Bladder microvascular endothelial cell (primary cell): ENCODE measurements around the gene SIGLEC5. TPM values are rescaled to one million over a fixed set of nuclear protein-coding genes. Genes with fewer than 3 reads are reported as not detected.

Experiments used
- total RNA-seq: library from RNA; depleted of rRNA; stranded (reverse); fragments of >200 nt; gene quantifications from 2 replicates; pipeline ENCODE4 v1.2.3, GENCODE V29; 2014

The SIGLEC5 gene, protein sequence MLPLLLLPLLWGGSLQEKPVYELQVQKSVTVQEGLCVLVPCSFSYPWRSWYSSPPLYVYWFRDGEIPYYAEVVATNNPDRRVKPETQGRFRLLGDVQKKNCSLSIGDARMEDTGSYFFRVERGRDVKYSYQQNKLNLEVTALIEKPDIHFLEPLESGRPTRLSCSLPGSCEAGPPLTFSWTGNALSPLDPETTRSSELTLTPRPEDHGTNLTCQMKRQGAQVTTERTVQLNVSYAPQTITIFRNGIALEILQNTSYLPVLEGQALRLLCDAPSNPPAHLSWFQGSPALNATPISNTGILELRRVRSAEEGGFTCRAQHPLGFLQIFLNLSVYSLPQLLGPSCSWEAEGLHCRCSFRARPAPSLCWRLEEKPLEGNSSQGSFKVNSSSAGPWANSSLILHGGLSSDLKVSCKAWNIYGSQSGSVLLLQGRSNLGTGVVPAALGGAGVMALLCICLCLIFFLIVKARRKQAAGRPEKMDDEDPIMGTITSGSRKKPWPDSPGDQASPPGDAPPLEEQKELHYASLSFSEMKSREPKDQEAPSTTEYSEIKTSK
- not detected in 2 replicates for total RNA-seq

DNA sequence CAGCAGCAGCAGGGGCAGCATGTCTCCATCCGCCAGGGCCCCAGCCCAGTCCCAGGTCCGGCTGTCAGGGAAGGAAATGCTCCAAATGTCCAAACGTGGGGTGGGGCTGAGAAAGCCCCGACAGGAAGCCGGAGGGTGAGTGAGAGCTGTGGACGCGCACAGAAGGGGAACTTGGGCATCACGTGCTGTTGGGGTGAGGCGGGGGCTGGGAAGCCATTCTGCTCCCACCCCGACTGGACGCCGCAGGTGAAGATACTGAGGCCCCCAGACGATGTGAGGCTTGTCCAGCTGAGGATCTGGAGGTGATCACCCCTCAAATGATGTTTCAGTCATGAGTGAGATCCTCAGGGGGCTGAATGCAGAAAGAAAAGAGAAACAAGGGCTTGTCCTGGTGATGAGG, at the start of gene SIGLEC5:
TSS of gene SIGLEC5 (minus strand) at position 87 of the 400 bp plus-strand sequence. CDS start at position 21, 66 bp downstream.

DNA sequence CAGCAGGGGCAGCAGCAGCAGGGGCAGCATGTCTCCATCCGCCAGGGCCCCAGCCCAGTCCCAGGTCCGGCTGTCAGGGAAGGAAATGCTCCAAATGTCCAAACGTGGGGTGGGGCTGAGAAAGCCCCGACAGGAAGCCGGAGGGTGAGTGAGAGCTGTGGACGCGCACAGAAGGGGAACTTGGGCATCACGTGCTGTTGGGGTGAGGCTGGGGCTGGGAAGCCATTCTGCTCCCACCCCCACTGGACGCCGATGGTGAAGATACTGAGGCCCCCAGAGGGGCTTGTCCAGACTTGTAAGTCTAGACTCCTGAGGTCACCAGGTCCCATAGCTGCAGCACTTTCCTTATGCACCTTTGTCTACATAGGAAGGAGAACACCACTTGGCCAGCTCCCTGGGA, 16.5 kb upstream of the SIGLEC5 start, which contains the start of gene SIGLEC14:
TSS of gene SIGLEC14 (minus strand) at position 96 of the 400 bp plus-strand sequence. CDS start at position 30, 66 bp downstream.

DNA sequence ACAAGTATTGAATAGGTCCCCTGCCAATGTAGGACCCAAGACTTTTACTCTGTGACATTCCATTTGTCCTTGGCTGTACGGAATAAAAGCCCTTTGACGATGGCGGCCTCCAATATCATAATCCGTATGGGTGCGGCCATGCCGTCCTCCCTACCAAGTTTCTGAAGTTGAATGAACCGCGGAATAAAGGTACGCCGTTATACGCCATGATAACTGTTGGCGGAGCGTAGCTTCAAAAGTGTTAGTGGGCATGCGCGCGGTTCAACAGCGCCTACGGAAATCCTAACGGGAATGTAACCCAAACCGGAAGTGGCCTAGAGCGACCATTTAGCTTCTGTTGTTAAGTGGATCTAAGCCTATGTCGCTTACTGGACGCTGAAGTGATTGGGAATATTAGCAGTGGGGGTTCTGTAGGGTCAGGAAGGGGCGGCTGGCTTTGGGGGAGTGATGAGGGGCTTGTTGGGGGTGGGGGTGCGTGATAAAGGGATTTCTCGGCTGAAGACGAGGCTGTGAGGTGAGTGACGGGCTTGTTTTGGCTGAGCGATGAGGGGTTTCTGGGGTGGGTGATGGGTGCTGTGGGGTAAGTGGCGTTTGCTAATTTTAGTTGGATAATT, 59.1 kb downstream of the SIGLEC5 start, which contains the start of gene ZNF175:
TSS of gene ZNF175 (plus strand) at position 322 of the 614 bp plus-strand sequence. CDS start 2,047 bp downstream, outside the sequence.

Other genes with a start within 250 kb of the SIGLEC5 start
- not detected in 2 replicates for gene LIM2, start 242.4 kb downstream of the SIGLEC5 start, total RNA-seq
- gene C19orf84, start 239.8 kb downstream of the SIGLEC5 start, total RNA-seq, result not detected in 2 replicates
- not detected in 2 replicates for gene SIGLEC10, start 212.8 kb downstream of the SIGLEC5 start, total RNA-seq
- not detected in 2 replicates for gene SIGLEC8, start 171.9 kb downstream of the SIGLEC5 start, total RNA-seq
- not detected in 2 replicates for gene CEACAM18, start 151.9 kb downstream of the SIGLEC5 start, total RNA-seq
- gene SIGLEC12, start 128.6 kb downstream of the SIGLEC5 start, total RNA-seq, result not detected in 2 replicates
- gene SIGLEC6, start 98.7 kb downstream of the SIGLEC5 start, total RNA-seq, result not detected in 2 replicates
- 2.6 and 7.4 TPM in 2 replicates for gene ZNF175, start 59.1 kb downstream of the SIGLEC5 start, total RNA-seq
- gene SIGLEC14, start 16.4 kb upstream of the SIGLEC5 start, total RNA-seq, result 0.13 TPM in 1 of 2 replicates, not detected in the other
- 4.7 and 8.5 TPM in 2 replicates for gene SPACA6, start 62.9 kb upstream of the SIGLEC5 start, total RNA-seq
- gene HAS1, start 93.6 kb upstream of the SIGLEC5 start, total RNA-seq, result not detected in 2 replicates
- not detected in 2 replicates for gene FPR1, start 121.5 kb upstream of the SIGLEC5 start, total RNA-seq
- not detected in 2 replicates for gene FPR2, start 130.8 kb upstream of the SIGLEC5 start, total RNA-seq
- not detected in 2 replicates for gene FPR3, start 164.8 kb upstream of the SIGLEC5 start, total RNA-seq